ENCODE results near the gene PFKP. TPM values are rescaled to one million over a fixed set of nuclear protein-coding genes. Genes with fewer than 3 reads are reported as not detected.
"Not testable (repeated sequence)": the region's sequence is repeated elsewhere in the genome, so short reads cannot be mapped to it uniquely, and the experiment has no call there.

Gene PFKP
- total RNA-seq, 1 donor from 2014 or later: 24.2 TPM

GRCh38 chr10:3169673-3170072 lies 102.3 kb downstream of the PFKP start:
- no peak for DNase-seq
- peaks cover 2% of the 10 kb centered on the region for H3K27me3 Mint-ChIP-seq (ENCODE audit: unreplicated experiment)
- peaks cover 3% of the 10 kb centered on the region for H3K36me3 Mint-ChIP-seq (ENCODE audit: unreplicated experiment)
- peaks cover 2% of the 10 kb centered on the region for H3K4me1 Mint-ChIP-seq (ENCODE audit: low read depth, unreplicated experiment)
- no peak overlapping the region for H3K27ac Mint-ChIP-seq (ENCODE audit: unreplicated experiment)
- H3K4me3 Mint-ChIP-seq (ENCODE audit: unreplicated experiment): no peak overlapping the region
- TF ChIP-seq CTCF (IDR thresholded peaks at IDR 0.05; ENCODE audit: partially characterized antibody, unreplicated experiment): no peak
- H3K9me3 Mint-ChIP-seq (ENCODE audit: unreplicated experiment): peaks cover 4% of the 10 kb centered on the region

DNA sequence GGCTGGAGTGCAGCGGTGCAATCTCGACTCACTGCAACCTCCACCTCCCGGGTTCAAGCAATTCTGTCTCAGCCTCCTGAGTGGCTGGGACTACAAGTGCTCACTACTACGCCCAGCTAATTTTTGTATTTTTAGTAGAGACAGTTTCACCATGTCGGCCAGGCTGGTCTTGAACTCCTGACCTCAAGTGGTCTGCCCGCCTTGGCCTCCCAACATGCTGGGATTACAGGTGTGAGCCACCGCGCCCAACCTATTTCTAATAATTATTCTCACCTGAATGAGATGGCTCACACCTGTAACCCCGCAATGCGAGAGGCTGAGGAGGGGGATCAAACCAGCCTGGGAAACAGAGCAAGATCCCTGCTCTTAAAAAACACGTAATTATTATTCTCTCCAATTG lies 104.1 kb downstream of the PFKP start:
- not testable (repeated sequence) for DNase-seq; H3K4me1 Mint-ChIP-seq (ENCODE audit: low read depth, unreplicated experiment); H3K27me3 Mint-ChIP-seq (ENCODE audit: unreplicated experiment); H3K27ac Mint-ChIP-seq (ENCODE audit: unreplicated experiment); H3K36me3 Mint-ChIP-seq (ENCODE audit: unreplicated experiment); H3K9me3 Mint-ChIP-seq (ENCODE audit: unreplicated experiment)
- peak overlapping the region; percentile 90 for H3K4me3 Mint-ChIP-seq (ENCODE audit: unreplicated experiment)

GRCh38 chr10:3172081-3172445 lies 104.7 kb downstream of the PFKP start:
- peak overlapping the region; percentile 90 for H3K4me3 Mint-ChIP-seq (ENCODE audit: unreplicated experiment)
- H3K4me1 Mint-ChIP-seq (ENCODE audit: low read depth, unreplicated experiment): peaks cover 2% of the 10 kb centered on the region
- peak overlapping the region; percentile 44 for H3K27ac Mint-ChIP-seq (ENCODE audit: unreplicated experiment)
- peaks cover 2% of the 10 kb centered on the region for H3K27me3 Mint-ChIP-seq (ENCODE audit: unreplicated experiment)
- DNase-seq: no peak
- H3K36me3 Mint-ChIP-seq (ENCODE audit: unreplicated experiment): peaks cover 3% of the 10 kb centered on the region
- no peak for TF ChIP-seq CTCF (IDR thresholded peaks at IDR 0.05; ENCODE audit: partially characterized antibody, unreplicated experiment)
- H3K9me3 Mint-ChIP-seq (ENCODE audit: unreplicated experiment): peaks cover 4% of the 10 kb centered on the region

DNA sequence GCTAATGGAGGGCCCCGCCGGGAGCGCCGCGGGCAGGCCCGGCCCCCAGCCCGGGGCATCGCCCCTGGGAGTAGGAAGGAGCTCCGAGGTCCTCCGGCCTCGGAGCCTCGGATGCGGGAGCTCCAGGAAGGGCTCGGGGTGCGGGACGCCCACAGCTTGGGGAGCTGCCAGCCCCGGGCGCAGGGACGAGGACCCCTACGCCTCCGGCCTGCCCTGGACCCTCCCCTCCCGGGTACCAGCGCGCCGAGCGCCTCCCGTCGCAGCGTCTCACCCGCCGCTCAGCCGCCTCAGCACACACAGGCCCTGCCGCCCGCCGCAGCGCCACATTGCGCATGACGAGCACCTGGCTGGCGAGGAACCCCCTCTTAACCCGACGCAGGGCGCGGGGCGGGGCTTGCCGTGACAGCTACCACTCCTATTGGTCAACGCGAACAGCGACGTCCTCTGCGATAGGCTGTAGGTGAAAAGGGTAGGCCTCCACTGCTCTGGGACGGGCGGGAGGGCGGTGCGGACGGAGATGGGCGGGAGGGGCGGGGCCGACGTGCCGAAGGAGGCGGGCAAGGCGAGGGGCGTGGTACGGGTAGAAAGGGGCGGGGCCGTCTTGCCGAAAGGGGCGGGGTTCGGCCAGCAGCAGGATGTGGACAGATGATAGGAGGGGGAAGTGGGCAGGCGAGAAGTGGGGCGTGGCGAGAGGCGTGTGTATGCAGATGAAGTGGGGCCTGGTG lies 105.3 kb downstream of the PFKP start, which contains the start of gene PITRM1:
Gene PITRM1, minus strand, starts transcription at position 337 of the 725 bp plus-strand sequence. Its CDS starts 10 bp downstream, at position 327.
- H3K4me1 Mint-ChIP-seq (ENCODE audit: low read depth, unreplicated experiment): peaks cover 2% of the 10 kb centered on the region
- H3K36me3 Mint-ChIP-seq (ENCODE audit: unreplicated experiment): peaks cover 3% of the 10 kb centered on the region
- peaks cover 2% of the 10 kb centered on the region for H3K27me3 Mint-ChIP-seq (ENCODE audit: unreplicated experiment)
- TF ChIP-seq CTCF (IDR thresholded peaks at IDR 0.05; ENCODE audit: partially characterized antibody, unreplicated experiment): no peak
- peak; percentile 98 for DNase-seq
- H3K27ac Mint-ChIP-seq (ENCODE audit: unreplicated experiment): peak within 1 kb of the TSS; percentile 62
- peaks cover 4% of the 10 kb centered on the region for H3K9me3 Mint-ChIP-seq (ENCODE audit: unreplicated experiment)
- H3K4me3 Mint-ChIP-seq (ENCODE audit: unreplicated experiment): peak within 1 kb of the TSS; percentile 90

GRCh38 chr10:3173171-3173878 lies 106.0 kb downstream of the PFKP start:
- Mint-ChIP-seq H3K4me3 (ENCODE audit: unreplicated experiment) (peak overlapping the region; percentile 88), H3K9me3 (ENCODE audit: unreplicated experiment) (peaks cover 4% of the 10 kb centered on the region), H3K36me3 (ENCODE audit: unreplicated experiment) (peaks cover 3% of the 10 kb centered on the region), H3K4me1 (ENCODE audit: low read depth, unreplicated experiment) (peaks cover 2% of the 10 kb centered on the region), H3K27ac (ENCODE audit: unreplicated experiment) (peak overlapping the region; percentile 50), H3K27me3 (ENCODE audit: unreplicated experiment) (peaks cover 2% of the 10 kb centered on the region)
- no peak for TF ChIP-seq CTCF (IDR thresholded peaks at IDR 0.05; ENCODE audit: partially characterized antibody, unreplicated experiment)
- no peak for DNase-seq

Data from glutamatergic neuron (in vitro differentiated cells).